HCT116 (cell line): ENCODE results near the gene TFAP2B. TPM values are rescaled to one million over a fixed set of nuclear protein-coding genes. Genes with fewer than 3 reads are reported as not detected.

Source experiments
- ATAC-seq: fragments of 200-7000 bp; cut with Tn5 transposase; 2 replicates; pipeline ENCODE4 v1.9.1; 2020; ENCODE audit warnings: mild to moderate bottlenecking, moderate library complexity
- BruUV-seq: library from RNA; stranded (reverse); fragments of 400-500 nt; replicated peaks from 2 replicates; lab custom pipeline; 2021; lab: Mats Ljungman, UMichigan
- CTCF ChIA-PET: fragments of 300-600 bp; sonication (Branson Sonifier 250); formaldehyde crosslinking; loops from one replicate; lab custom pipeline; 2021; ENCODE audit warnings: antibody characterized with exemption; lab: Charles Lee
- POLR2A ChIA-PET: fragments of 300-600, 350-600 bp; sonication (Branson Sonifier 250); formaldehyde crosslinking; loops from one replicate; lab custom pipeline; 2021; ENCODE audit warnings: antibody characterized with exemption; lab: Charles Lee
- RAD21 ChIA-PET, 2 experiments: fragments of 300-600 bp; sonication (Branson Sonifier 250); formaldehyde crosslinking; loops; one replicate each; lab custom pipeline; 2023; ENCODE audit warnings: low total read pairs in 2 of 2; ENCODE audit not compliant: uncharacterized antibody in 2 of 2, unreplicated experiment in 2 of 2, low non-redundant PET in 1 of 2; lab: Charles Lee
- DNase-seq: peaks from one replicate; pipeline ENCODE4 v3.0.0-alpha.2; 2010; ENCODE audit warnings: low read depth, low spot score
- H2AFZ ChIP-seq: fragments of 200-600 bp; shearing (Covaris generic), sonication (generic); 2 replicates; pipeline ENCODE4 v1.6.1; 2017; ENCODE audit warnings: low read depth, mixed run types, mixed read lengths, antibody characterized with exemption, low read length; ENCODE audit not compliant: poor library complexity, severe bottlenecking
- H3K27ac ChIP-seq: 2 replicates; pipeline ENCODE4 v1.5.1; 2012; ENCODE audit warnings: low read depth, low read length
- H3K27me3 ChIP-seq: fragments of 200-600 bp; sonication (generic); 2 replicates; pipeline ENCODE4 v1.6.1; 2016; ENCODE audit warnings: mixed run types, low read length, mixed read lengths; ENCODE audit not compliant: insufficient read depth
- H3K36me3 ChIP-seq, 2 experiments: fragments of 200-500 bp in 1 of 2; fragments of 200-600 bp in 1 of 2; sonication (Bioruptor generic) in 1 of 2; sonication (generic) in 1 of 2; 2 replicates each; pipeline versions ENCODE4 v1.5.1 to v1.6.1; 2014 to 2016; ENCODE audit warnings: low read length in 2 of 2, inconsistent platforms in 1 of 2, mixed read lengths in 1 of 2, mixed run types in 1 of 2; ENCODE audit not compliant: insufficient read depth in 2 of 2, control insufficient read depth in 1 of 2
- H3K4me1 ChIP-seq, 2 experiments: fragments of 200-600 bp in 1 of 2; sonication (generic) in 1 of 2; 2 replicates each; pipeline versions ENCODE4 v1.5.1 to v1.6.1; 2012 to 2017; ENCODE audit warnings: low read length in 2 of 2, inconsistent platforms in 1 of 2, mild to moderate bottlenecking in 1 of 2, mixed read lengths in 1 of 2, mixed run types in 1 of 2, moderate library complexity in 1 of 2; ENCODE audit not compliant: insufficient read depth in 2 of 2, control insufficient read depth in 1 of 2
- H3K4me2 ChIP-seq: fragments of 200-600 bp; sonication (generic); 2 replicates; pipeline ENCODE4 v1.6.1; 2017; ENCODE audit warnings: mixed run types, low read length, mixed read lengths
- H3K4me3 ChIP-seq, 2 experiments: fragments of 200-600 bp in 1 of 2; sonication (generic) in 1 of 2; replicated peaks in 1 of 2; 2 replicates each; pipeline ENCODE4 v1.5.1; 2011 to 2016; ENCODE audit warnings: low read length in 2 of 2, control low read depth in 1 of 2, low read depth in 1 of 2, mild to moderate bottlenecking in 1 of 2, mixed read lengths in 1 of 2, mixed run types in 1 of 2
- H3K79me2 ChIP-seq: fragments of 200-600 bp; sonication (generic); 2 replicates; pipeline ENCODE4 v1.6.1; 2017; ENCODE audit warnings: mild to moderate bottlenecking, mixed run types, low read length, moderate library complexity, mixed read lengths; ENCODE audit not compliant: insufficient read depth
- H3K9ac ChIP-seq: fragments of 200-600 bp; sonication (generic); 2 replicates; pipeline ENCODE4 v1.6.1; 2016; ENCODE audit warnings: low read length, mixed read lengths
- H3K9me2 ChIP-seq: fragments of 200-600 bp; sonication (generic), shearing (Covaris generic); 2 replicates; pipeline ENCODE4 v1.6.1; 2017; ENCODE audit warnings: mixed run types, mild to moderate bottlenecking, moderate library complexity; ENCODE audit not compliant: insufficient read depth
- H3K9me3 ChIP-seq, 2 experiments: fragments of 200-500 bp in 1 of 2; fragments of 200-600 bp in 1 of 2; sonication (Bioruptor generic) in 1 of 2; sonication (generic) in 1 of 2; 2 replicates each; pipeline ENCODE4 v1.6.1; 2014 to 2017; ENCODE audit warnings: low read length in 2 of 2, mixed read lengths in 2 of 2, inconsistent platforms in 1 of 2, low read depth in 1 of 2, mild to moderate bottlenecking in 1 of 2, mixed run types in 1 of 2, moderate library complexity in 1 of 2; ENCODE audit not compliant: control insufficient read depth in 1 of 2, insufficient read depth in 1 of 2
- H4K20me1 ChIP-seq: fragments of 200-600 bp; sonication (generic), shearing (Covaris generic); 2 replicates; pipeline ENCODE4 v1.6.1; 2017; ENCODE audit warnings: mixed run types, mild to moderate bottlenecking, moderate library complexity; ENCODE audit not compliant: insufficient read depth
- ATF3 ChIP-seq: IDR thresholded peaks from 2 replicates; pipeline ENCODE4 v1.6.1; 2012
- CBX3 ChIP-seq: IDR thresholded peaks from 2 replicates; pipeline ENCODE4 v1.6.1; 2012; ENCODE audit warnings: low read depth
- CTCF ChIP-seq, 3 experiments: fragments of 200-600 bp in 1 of 3; sonication (generic) in 1 of 3; IDR thresholded peaks in 2 of 3; conservative IDR thresholded peaks in 1 of 3; 2 replicates each; pipeline ENCODE4 v1.5.1; 2012 to 2017; ENCODE audit warnings: low read depth in 2 of 3, low read length in 2 of 3, antibody characterized with exemption in 1 of 3, borderline replicate concordance in 1 of 3, control low read depth in 1 of 3, mild to moderate bottlenecking in 1 of 3, mixed read lengths in 1 of 3, mixed run types in 1 of 3, moderate library complexity in 1 of 3; ENCODE audit not compliant: insufficient read depth in 1 of 3
- ELF1 ChIP-seq: IDR thresholded peaks from 2 replicates; pipeline ENCODE4 v1.6.1; 2012; ENCODE audit warnings: low read depth, borderline replicate concordance
- FOSL1 ChIP-seq: IDR thresholded peaks from 2 replicates; pipeline ENCODE4 v1.6.1; 2012; ENCODE audit warnings: low read depth
- JUND ChIP-seq: IDR thresholded peaks from 2 replicates; pipeline ENCODE4 v1.6.1; 2012
- RAD21 ChIP-seq: IDR thresholded peaks from 2 replicates; pipeline ENCODE4 v1.6.1; 2012; ENCODE audit warnings: low read depth, mild to moderate bottlenecking
- REST ChIP-seq: IDR thresholded peaks from 2 replicates; pipeline ENCODE4 v1.6.1; 2012; ENCODE audit warnings: low read depth
- SP1 ChIP-seq: IDR thresholded peaks from 2 replicates; pipeline ENCODE4 v1.6.1; 2012; ENCODE audit warnings: low read depth
- YY1 ChIP-seq: IDR thresholded peaks from 2 replicates; pipeline ENCODE4 v1.6.1; 2011; ENCODE audit warnings: low read length, low read depth, moderate library complexity, mild to moderate bottlenecking; ENCODE audit not compliant: insufficient replicate concordance; ENCODE audit errors: extremely low read depth
- ZBTB33 ChIP-seq: IDR thresholded peaks from 2 replicates; pipeline ENCODE4 v1.6.1; 2011; ENCODE audit warnings: mild to moderate bottlenecking, low read length, moderate library complexity; ENCODE audit not compliant: insufficient replicate concordance; ENCODE audit errors: extremely low read depth
- ZFX ChIP-seq: fragments of 450-650 bp; IDR thresholded peaks from 2 replicates; pipeline ENCODE4 v1.6.1; 2017
- ZNF274 ChIP-seq: fragments of 200-500 bp; sonication (Bioruptor generic); IDR thresholded peaks from 2 replicates; pipeline ENCODE4 v1.6.1; 2014; ENCODE audit warnings: mild to moderate bottlenecking, low read depth, low read length, inconsistent platforms
- intact Hi-C: fragments of 100-400 bp; cut with micrococcal nuclease; formaldehyde crosslinking; loops from 2 replicates; pipeline ENCODE4 v1.10.0; 2022
- total RNA-seq: library from RNA; stranded (reverse); gene quantifications from one replicate; pipeline ENCODE4 v1.2.1, GENCODE V29; 2021; ENCODE audit not compliant: unreplicated experiment

Gene TFAP2B
- total RNA-seq, 1 experiment from 2014 or later = not detected

- no peaks in the 10 kb centered on the region for H3K79me2 ChIP-seq
- intact Hi-C loops = loop anchor here (2.0 kb wide), 1 partner anchor 664 kb away; no protein-coding TSS in a partner anchor
- DNase-seq (no peak), ATAC-seq (no peak)
- H4K20me1 ChIP-seq = no peaks in the 10 kb centered on the region
- ChIA-PET RAD21 (no interaction called here), CTCF (no interaction called here), POLR2A (no interaction called here)
- H2AFZ ChIP-seq = no peak overlapping the region
- BruUV-seq = no TSS peak
- no peaks in the 10 kb centered on the region for H3K36me3 ChIP-seq
- H3K4me1 ChIP-seq = no peaks in the 10 kb centered on the region
- no peaks in the 10 kb centered on the region for H3K27me3 ChIP-seq
- no peaks in the 10 kb centered on the region for H3K9me2 ChIP-seq
- no peak for TF ChIP-seq ELF1
- no peak overlapping the region for H3K27ac ChIP-seq
- H3K9ac ChIP-seq = no peak overlapping the region
- H3K4me3 ChIP-seq = no peak overlapping the region
- peaks cover under 1 to 3% of the 10 kb centered on the region in 2 experiments; a peak in 1 of 4 replicates for H3K9me3 ChIP-seq
- H3K4me2 ChIP-seq = no peak overlapping the region
These were observed 25.9 kb upstream of the TFAP2B start for GRCh38 chr6:50792771-50793170.

- no TSS peak for BruUV-seq
- CTCF ChIA-PET = no interaction called here
- TF ChIP-seq CTCF (IDR thresholded peaks at IDR 0.05 in 2 of 3, conservative IDR thresholded peaks at IDR 0.05 in 1 of 3; ENCODE audit: borderline replicate concordance in 1 of 3, insufficient read depth in 1 of 3, low read depth in 2 of 3, low read length in 2 of 3) (no peak), ZNF274 (no peak), YY1 (no peak), ZBTB33 (no peak), RAD21 (no peak), JUND (no peak), ATF3 (no peak), CBX3 (no peak), ZFX (no peak), SP1 (no peak), REST (no peak), FOSL1 (no peak)
These were observed 23.1 kb upstream of the TFAP2B start for GRCh38 chr6:50795574-50795973.

More at GRCh38 chr6:50795574-50795973, 23.1 kb upstream of the TFAP2B start:
- Histone ChIP-seq H2AFZ (no peak overlapping the region), H3K4me3 (no peak overlapping the region), H3K9me3 (peaks cover 0 to 3% of the 10 kb centered on the region in 2 experiments; a peak in 1 of 4 replicates), H3K9me2 (no peaks in the 10 kb centered on the region), H3K27me3 (no peaks in the 10 kb centered on the region), H3K9ac (no peak overlapping the region), H3K36me3 (no peaks in the 10 kb centered on the region), H3K79me2 (no peaks in the 10 kb centered on the region), H3K27ac (no peak overlapping the region), H3K4me1 (no peaks in the 10 kb centered on the region), H3K4me2 (no peak overlapping the region), H4K20me1 (no peaks in the 10 kb centered on the region; the same call in 1 of the 2 replicates)
- DNase-seq (no peak), ATAC-seq (no peak)
- ChIA-PET POLR2A (no interaction called here), RAD21 (no interaction called here)
- intact Hi-C loops = no loop called here
